Measurements from ENCODE around the gene DNAH9.

Gene DNAH9

DNA sequence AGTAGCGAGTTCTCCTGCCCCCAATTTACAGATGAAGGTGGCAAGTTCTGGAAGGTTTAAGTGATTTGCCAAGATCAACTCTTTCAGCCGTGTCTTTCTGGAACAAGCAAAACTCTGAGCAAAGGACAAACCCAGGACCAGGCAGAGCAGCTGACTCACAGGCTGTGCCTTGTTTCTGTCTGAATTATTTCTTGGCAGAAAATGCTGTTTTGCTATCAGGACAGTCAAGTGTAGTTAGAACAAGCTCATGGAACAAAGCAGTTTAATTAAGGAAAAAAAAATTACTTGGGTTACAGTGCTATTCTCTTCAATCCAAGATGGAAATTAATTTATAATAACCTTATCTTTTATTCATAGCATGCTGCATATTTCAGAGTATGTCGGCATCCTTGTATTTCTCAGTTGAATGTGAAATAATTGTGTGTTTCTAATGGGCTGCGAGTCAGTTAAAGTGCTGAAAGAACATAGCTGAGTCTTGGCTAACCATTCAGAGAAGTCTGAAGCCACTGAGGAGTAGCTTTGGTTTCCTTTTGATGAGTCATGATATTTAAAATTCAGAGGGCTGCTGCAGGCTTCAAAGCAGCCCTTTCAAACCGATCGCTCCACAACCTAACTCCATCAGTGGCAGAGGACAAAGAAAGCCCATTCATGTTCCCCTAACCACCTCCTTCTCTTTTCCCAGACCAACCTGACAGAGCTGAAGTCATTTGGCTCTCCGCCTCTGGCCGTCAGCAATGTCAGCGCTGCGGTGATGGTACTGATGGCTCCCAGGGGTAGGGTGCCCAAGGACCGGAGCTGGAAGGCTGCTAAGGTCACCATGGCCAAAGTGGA lies 255.3 kb downstream of the DNAH9 start:
- DNase-seq = no peak

DNA sequence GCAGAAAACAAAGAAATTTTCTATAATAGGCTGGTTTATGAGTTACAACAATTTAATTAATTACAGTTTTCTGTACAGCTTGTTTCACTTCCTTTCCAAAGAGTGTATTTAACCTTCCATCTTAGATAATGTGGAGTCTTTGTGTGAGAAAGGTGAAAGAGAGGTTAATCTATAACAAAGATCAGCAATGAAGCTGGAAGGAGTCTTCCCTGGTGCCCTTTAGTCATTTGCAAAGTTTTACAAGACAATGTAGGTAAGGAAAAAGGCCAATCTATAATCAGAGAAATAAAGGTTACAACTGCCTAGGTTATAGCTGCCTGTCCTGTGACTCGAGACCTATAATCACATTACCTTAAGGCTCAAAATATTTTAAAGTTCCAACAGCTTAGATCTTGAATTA lies 257.0 kb downstream of the DNAH9 start:
- no peak for DNase-seq

DNA sequence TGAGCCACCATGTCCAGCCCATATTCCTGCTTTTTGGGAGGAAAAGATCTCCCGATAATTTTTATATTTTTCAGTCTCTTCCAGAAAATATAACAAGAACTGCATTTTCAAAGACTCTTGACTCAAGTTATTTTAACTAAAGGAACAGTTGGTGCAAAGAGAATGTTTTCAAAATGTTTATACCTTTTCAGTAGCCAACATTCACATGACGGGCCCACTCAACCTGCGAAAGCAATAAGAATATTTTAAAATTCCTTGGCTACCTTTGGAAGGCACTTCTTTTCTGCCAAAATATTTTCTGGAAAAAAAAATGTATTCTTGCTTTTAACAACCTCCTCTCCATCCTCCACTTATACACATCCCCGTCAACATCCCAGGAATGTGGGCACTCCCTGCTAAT lies 258.7 kb downstream of the DNAH9 start:
- no peak for DNase-seq

DNA sequence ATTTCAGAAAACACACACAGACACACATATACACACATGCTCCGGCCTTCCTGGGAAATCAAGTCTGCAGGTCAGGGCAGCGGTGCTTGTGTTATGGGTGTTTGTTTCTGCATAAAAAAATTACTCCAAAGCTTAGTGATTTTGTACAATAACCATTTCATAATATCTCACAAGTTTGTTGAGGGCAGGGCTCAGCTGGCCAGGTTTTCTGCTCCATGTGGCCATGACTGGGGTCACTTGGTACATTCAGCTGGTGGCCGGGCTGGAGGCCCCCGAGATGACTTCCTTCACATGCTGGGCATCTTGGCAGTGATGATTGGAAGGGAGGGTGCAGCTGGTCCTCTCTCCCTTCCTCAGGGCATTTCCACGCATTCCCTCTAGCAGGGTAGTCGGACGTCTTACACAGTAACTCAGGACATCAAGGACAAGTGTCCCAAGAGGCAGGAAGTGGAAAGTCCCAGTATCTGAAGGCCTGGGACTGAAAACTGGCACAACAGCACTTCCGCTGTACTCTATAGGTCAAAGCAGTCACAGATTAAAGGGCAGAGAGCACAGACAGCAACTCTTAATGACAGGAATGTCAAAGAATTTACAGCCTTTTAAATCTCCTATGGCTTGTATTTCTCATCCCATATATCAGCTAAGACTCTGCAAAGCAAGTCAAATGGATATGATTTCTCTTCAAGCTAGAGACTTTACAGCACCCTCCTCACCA lies 271.6 kb downstream of the DNAH9 start:
- DNase-seq = no peak

DNA sequence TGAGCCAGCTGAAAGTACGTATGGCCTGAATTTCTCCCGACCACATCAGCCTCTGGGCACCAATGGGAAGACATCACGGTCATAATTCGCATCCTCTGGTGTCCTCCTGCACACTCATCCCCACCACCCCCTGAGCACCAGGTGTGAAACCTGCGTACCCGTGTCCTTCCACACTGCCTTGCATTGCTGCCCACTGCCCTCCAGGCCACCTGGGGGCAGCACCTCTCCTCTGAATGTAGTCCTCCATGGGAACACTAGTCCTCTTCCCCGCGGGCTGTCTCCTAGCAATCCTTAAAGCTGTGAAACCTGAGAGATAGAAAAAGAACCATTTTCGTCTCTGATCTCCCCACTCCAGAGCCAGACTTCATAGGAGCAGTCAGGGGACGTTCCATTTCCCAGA lies 273.5 kb downstream of the DNAH9 start:
- DNase-seq = no peak

DNA sequence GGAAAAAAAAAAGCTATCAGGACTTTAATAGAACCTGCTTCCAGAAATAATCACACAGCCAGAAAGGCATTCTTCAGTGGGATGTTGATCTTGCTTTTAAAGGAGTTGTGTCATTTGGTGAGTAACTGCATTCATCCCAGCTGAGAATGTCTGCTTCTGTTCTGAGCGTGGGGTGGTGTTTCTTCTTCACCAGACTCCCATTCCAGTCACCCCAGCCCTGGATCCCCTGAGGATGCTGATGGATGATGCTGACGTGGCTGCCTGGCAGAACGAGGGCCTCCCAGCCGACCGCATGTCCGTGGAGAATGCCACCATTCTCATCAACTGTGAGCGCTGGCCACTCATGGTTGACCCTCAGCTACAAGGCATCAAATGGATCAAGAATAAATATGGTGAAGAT lies 276.5 kb downstream of the DNAH9 start:
- no peak for DNase-seq

DNA sequence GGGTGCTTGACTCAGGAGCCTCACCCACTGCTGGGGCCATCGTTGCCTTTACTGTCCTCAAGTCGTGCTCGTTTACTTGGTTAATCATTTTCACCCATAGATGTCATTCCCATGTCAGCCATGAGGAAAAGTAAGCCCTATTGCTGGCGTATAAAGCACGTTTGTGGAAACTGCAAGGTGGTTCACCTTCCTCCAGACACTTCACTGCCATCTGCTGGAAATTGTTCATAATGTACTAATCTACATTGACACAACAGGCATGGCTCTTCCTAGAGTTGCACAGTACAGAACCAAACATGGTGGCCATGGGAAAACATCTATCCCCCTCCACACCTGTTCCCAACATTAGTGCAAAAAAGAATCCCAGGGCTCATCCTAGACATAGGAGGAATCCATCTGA lies 282.4 kb downstream of the DNAH9 start:
- DNase-seq = no peak

DNA sequence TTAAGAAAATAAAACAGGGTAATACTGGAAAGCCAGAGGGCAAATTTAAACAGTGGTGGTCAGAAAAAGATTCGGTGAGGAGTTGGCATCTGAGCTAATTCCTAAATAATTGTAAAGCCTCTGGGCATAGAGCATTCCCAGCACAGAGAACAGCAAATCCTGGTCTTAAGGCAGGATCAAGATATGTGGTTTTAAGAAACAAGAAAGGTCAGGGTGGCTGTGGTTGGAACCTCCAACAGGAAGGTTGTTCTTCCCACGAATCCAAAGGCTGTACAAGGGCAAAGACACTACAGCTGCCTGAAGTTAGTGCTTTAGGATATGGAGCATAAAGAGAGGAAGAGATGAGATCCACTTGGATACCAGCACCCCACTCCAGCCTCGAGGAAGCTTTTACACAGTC lies 284.4 kb downstream of the DNAH9 start:
- DNase-seq = no peak

DNA sequence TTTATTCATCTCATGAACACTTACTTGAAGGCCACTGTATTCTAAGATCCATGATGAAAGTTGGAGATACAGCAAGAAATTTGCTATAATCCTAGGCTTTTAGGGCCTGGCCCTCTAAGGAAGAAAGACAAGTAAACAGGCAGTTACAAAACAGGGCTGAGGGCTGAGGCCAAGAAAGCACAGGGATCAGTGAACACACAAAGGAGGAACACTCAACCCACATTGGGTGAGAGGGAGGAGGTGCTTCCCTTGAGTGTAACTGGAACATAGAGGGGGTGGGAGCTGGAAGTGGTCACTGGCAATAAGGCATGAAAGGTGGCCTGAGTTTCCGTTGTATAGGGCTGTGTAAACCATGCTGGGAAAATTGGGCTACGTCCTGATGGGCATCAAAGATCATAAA lies 286.8 kb downstream of the DNAH9 start:
- no peak for DNase-seq

DNA sequence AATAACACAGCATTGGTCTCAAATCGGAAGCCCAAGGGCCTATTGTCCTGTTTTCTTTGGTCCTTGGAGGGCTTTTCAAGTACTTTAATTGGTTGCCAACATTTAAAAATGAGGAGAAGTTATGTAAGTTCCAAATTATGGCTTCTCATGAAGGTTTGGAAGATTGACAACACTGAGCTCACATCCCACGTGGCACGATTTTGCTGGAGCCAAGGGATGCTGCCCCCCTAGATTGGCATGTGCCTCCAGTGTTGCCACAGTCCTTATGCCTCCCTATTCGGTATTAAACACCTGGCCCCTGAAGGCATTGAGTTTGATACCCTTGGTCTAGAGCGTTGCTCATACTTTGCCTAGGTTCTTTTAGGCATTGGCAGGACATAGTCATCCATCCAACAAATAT lies 291.0 kb downstream of the DNAH9 start:
- DNase-seq = no peak

DNA sequence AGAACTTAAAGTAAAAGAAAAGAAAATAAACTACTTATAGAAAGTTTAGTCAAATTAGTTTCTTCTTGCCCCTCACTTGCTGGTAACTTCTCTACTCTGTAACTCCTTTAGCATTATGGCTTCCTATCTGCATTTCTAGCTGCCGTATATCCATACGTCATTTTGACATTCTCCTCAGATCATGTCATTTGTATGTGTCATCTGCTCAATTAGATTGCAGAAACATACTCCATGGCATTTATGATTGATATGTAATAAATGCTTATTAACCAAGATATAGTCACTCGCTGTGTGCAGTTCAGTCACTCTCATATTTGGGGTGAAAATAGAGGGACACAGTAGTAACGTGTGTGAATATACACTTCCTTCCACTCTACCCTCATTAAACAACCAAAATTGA lies 295.6 kb downstream of the DNAH9 start:
- no peak for DNase-seq

DNA sequence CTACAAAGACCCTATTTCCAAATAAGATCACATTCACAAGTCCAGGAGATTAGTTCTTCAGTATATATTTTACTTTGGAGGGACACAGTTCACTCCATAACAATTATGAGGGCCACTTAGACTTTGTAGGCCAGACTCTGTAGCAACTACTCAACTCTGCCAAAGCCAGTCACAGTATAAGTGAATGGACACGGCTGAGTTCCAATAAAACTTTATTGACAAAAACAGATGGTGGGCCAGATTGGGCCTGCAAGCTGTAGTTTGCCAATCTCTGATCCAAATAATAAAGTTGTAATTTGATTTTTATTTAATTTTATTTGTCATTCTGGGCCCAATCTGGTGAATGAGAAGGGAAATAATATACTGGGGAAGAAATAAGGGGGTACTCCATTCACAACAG lies 297.9 kb downstream of the DNAH9 start:
- DNase-seq = no peak

DNA sequence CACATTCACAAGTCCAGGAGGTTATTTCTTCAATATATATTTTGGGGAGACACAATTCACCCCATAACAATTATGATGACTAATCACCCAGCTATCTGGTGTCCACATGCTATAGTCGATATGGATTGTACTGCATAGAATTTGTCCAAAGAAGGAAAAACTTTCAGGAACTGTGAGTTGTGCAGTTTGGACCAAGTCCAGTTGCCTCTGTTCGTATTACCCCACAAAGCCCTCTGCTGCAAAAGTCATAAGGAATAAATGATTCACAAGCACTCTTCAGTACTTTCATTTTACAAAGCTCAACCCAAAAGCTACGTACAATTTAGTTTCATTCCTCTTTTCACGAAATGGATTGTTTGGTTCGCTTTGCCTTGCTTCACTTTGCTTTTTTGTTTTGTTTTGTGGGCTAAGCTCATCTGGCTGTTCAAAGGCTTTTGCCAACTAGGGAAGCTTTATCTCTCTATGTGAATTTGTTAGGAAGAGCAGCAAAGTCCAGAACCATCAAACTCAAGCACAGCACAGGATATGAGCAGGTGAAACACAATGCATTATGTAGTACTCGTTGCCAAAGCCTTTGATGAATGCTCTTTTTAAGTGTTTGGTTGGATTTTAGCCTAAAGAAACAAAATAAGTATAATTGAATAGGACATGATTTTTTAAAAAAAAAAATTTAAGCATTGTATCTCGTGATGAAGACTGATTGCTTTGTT lies 300.4 kb downstream of the DNAH9 start:
- no peak for DNase-seq

DNA sequence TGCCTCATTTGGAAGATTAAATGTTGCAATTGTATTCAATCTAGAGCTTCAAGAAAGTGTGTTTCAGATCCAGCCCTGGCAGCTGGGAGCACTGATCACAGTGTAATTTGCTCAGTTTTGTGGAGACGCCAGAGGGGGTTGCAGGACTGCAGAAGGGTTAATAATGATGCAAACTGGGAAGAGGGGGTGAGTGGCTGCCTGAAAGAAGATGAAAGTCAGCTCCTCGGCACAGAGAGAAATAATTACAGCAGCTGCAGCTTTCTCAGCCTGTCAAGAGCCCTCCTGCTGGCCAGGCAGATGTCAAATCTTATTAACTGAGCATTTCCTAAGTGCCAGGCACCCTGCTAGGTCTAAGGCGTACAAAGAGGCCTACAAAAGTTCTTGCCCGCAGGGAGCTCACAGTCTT lies 301.3 kb downstream of the DNAH9 start:
- DNase-seq = no peak

DNA sequence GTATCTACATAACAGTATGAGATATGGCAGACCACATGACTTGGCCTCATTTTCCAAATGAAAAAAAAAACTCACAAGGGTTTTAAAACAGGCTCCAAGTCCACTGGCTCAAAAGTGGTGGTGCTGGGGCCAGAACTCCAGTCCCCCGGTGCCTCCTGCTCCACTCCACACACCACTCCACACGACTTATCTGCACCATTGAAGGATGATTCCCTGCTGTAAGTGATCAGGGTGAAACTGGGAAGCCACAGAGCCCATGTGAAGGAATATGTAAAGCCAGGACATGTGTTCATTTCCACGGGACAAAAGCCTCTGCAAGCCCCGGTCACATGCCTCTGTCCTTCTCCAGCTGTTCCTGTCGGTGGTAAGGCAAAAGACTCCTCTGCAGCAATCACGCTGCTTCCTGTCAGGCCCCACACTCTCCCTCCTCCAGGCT lies 301.8 kb downstream of the DNAH9 start:
- DNase-seq = no peak

DNA sequence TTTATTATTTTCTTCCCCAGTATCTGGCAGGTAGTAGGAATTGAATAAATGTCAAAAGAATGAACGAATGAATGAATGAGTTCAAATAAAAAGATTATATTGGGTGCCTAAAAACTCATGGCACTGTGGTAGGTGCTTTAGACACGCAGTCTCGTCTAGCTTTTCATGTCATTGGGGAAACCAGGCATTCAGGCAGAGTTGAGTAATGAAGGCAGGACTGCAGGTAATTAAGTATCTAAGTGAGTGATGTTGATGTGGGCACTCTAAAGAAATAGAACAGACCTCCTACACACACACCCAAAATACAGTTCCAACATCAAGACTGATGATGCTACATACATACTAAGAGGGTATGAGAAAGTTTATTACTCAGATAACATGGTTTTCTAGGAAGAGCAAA lies 302.4 kb downstream of the DNAH9 start:
- no peak for DNase-seq

DNA sequence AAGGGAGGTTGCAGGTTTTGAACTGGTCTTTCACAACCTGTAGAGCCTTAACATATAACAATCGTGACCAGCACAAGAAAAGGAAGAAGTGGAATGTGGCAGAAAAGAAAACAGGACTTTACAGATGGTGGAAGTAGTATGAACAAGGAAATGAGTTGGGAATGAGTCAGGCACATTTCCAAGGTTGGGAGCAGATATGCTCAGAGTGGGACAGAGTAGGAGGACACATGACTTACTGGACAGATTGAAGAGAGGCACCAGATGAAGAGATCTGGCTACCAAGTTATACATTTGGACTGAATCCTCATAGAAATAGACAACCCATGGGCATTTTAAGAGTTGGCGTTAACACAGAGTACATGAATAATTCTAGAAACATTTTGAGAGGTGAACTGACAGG lies 303.7 kb downstream of the DNAH9 start:
- no peak for DNase-seq

DNA sequence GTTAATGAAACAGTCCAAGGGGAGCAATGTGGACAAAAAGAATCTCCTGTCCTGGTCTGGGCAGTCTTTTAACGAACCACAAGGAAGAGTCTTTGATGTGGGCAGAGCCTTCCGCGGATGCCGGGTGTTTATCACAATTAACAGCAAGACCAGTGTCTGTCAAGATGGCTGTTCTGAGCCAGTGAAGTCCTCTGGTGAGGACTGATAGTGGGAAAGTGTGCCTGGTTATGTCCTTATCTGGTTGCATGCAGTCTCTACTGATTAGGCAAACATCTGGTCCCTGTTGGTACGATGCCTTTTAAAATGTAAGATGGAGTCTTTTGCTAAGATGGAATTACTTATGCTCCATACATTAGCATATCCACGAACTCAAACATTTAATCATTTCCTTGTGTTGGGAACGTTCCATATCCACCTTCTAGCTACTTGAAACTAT lies 310.5 kb downstream of the DNAH9 start:
- DNase-seq = no peak

DNA sequence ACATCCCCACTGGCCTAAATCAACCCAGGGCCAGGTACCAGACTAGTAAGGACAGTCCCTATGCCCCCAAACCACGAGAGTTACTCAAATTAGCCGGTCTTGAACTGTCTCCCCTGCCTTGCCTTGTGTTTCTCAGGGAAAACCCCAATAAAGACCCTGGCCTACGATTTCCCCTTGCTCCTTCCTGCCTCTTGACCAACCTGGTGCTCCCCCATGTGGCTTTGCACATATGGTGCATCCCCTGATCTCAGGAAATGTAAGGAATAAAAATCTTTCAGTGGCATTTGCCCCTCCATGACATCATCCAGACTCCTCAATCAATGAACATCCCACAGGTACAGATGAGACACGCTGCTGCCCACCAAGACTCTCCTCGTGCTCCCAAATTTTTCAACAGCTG lies 311.1 kb downstream of the DNAH9 start:
- DNase-seq = no peak

DNA sequence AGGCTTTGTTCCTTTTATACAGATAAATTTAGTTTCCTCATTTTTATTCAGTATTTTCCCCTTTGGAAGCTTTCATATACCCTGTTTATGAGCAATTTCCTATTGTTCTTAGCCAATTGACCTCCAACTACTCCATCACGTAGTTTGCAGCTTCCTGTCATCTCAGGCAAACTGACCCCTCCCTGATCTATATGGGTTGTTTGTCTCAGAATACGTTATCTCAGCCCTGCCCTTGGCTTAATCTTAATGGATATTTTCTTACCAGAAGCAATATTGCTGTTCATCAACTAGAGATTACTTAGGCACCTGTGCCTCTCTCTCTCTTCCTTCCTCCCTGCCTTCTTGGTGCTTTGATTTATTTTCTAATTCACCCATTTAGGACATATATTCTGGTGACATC lies 317.8 kb downstream of the DNAH9 start:
- no peak for DNase-seq

DNA sequence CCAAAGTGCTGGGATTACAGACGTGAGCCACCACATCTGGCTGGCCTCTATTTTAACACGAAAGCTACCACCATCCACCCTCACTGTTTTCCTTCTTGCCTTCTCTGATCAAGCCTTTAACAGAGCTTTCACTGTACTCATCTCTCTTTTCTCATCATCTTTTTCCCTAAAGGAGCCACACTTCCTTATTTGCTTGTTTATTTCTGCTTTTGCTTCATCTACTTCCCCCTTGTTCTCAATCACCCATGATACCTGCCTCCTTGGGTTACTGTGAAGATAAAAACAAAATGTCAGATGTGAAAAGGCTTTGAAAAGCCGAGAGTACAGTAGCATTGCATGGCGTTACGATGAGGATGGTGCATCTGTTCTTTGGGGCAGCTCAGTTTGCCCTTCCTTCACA lies 319.1 kb downstream of the DNAH9 start:
- DNase-seq = no peak

DNA sequence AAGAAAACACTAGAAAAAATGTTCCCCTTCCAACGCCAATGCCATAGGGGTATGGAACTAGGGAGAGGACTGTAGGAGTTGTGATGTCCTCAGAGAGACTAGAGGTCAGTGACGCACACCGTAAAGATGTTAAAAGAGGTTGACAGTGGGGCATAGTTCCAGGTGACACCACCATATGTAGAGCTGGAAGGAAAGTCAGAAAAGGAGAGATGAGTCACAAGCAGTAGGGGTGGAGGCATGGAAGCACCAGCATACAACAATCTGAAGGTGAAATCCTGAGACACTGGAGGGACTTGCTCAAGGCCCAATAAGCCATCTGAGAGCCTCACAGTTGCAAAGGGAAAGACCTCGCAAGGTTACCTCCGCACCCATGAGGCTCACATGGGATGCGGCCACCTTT lies 323.0 kb downstream of the DNAH9 start:
- no peak for DNase-seq

DNA sequence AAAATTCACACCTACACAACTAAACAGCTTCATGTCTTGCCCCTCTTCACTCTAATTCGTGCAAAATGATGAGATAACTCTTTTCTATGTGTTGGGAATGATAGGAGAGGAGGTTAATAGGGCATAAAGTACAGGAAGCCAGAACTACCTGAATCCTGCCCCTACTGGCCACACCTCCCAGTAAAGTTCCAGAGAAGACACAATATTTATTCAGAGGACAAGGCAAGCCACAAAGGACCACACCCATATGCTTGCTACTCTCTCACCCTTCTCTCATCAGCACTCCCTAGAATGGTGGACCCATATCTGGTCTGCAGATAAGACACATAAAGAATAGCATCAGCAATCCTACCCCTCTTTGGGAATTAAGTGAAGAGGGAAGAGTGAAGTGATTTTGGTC lies 324.4 kb downstream of the DNAH9 start:
- no peak for DNase-seq

DNA sequence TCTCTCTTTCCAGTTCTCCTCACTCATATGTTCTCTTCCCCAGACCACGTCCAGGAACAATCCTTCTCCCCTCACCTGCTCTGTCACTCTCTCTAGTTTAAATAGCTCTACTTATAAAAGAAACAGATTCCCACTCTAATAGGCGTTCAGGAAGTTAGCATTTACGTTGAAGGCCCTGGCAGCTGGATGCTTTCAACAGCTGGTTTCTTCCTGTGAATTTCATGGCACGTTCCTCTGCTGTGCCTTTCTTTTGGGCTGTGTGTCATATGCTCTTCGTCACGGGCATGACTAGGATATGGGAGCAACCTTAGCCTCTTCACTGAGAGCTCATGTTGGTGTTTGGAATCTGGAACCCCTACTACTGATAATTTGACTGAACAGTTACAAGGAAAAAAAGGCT lies 325.8 kb downstream of the DNAH9 start:
- no peak for DNase-seq

All from stimulated activated CD4-positive, alpha-beta T cell treated with anti-CD3 and anti-CD28 coated beads, Interleukin-1b, Interleukin-23, amount 100 ng/mL, for 48 hours (primary cell).